ENCODE results near the gene SH3RF3.
"Not testable (repeated sequence)": the region's sequence is repeated elsewhere in the genome, so short reads cannot be mapped to it uniquely, and the experiment has no call there.

Gene SH3RF3

GRCh38 chr2:109222422-109222821, 93.4 kb downstream of the SH3RF3 start:
- DNase-seq: no peak

- DNase-seq: no peak
Observed at GRCh38 chr2:109222825-109223471, 93.9 kb downstream of the SH3RF3 start.

GRCh38 chr2:109223490-109223889, 94.5 kb downstream of the SH3RF3 start:
- no peak for DNase-seq

GRCh38 chr2:109224341-109224740, 95.3 kb downstream of the SH3RF3 start:
- not testable (repeated sequence) for DNase-seq

GRCh38 chr2:109225170-109225782, 96.3 kb downstream of the SH3RF3 start:
- DNase-seq: no peak

GRCh38 chr2:109226128-109226527, 97.1 kb downstream of the SH3RF3 start:
- DNase-seq: no peak

DNA sequence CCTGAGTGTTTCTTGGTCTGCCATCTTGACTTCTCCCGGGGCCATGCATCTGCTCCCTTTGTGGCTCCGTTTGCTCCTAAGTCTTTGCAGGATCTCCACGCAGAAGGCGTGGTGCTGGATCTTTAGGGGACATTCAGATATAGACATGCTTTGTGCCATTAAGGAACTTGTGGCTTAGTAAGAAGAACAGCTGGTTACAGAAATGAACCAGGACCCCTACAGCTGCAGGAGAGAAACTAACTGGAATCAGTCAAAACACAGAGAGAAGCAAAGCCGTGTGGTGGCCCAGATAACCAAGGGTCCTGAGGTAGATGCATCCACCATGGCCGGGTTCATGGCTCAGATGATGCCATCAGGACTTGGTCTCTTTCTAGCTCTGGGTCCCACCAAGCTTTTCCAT, 97.6 kb downstream of the SH3RF3 start:
- DNase-seq: no peak

- DNase-seq: no peak
Observed at GRCh38 chr2:109229094-109229675, 100.2 kb downstream of the SH3RF3 start.

DNA sequence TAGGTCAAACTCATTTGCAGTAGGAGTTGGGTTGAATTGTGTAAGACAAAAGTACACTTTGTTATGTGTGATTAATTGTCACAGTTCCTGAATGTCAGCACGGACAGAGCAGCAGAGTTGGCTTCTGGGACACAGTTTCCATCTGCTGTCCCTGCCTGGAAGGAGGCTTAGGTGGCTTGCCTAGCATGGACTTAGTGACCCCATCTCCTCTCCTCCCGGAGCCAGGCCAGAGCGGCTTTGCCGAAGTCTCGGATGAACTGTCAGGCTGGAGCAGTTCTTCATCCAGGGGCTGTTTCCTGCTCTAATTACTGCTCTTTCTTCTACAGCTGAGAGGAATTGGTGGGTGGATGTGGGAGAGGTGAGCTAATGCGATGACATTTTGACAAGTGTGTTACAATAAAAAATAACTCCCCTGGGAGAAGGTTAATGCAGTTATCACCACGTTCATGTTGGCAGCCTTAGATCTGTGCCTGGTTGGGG, 102.0 kb downstream of the SH3RF3 start:
- no peak for DNase-seq

DNA sequence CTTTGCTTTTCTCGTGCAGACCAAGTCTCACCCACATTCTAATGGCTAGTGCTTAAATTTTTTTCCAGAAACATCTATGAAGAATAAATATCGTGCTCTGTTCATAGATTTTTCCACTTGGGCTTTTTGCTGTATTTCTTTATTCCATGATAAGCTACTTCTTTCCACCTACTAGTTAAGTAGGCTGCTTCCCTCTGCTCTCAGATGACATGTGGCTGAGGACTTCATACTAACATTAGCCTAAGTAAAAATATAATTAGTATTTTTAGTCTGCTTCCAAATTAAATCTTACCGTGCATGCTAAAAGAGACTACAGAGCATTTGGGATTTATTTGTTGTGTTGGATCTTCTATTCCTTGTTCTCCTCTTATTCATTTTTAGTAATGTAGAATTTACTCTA, 102.4 kb downstream of the SH3RF3 start:
- no peak for DNase-seq

GRCh38 chr2:109231996-109232705, 103.1 kb downstream of the SH3RF3 start:
- DNase-seq: no peak

- no peak for DNase-seq
Observed at GRCh38 chr2:109232909-109233308, 103.9 kb downstream of the SH3RF3 start.

DNA sequence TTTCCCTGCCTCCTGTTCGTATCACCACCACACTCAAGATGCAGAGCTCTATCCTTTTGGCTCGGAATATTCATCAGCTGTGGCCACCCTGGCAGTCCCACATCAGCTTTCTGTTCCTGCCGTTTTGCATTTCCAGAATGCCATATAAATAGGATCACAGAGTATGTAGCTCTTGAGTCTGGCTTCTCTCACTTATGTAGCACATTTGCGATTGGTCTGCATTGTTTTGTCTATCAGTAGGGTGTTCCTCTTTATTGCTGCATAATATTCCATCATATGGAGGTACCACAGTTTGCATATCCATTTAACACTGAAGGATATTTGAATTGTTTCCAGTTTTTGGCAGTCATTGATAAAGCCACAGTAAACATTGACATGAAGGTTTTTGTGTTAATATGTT, 104.6 kb downstream of the SH3RF3 start:
- DNase-seq: no peak

DNA sequence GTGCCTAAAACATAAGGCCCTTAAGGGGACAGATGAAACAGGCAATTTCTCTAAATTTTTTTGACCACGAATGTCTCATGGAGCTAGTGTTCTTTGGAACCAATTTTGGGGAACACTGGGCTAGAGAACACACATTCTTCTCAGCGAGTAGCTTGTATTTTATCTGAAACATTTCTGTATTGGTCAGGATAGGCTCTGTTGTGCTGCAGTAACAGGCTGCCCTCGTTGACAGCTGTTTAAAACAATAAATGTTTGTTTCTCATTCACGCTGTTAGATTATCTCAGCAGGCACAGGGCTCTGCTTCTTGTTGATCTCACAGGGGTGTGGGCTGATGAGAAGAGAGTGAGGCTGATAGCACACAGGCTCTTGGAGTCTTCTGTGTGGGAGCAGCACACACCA, 105.3 kb downstream of the SH3RF3 start:
- DNase-seq: no peak

- DNase-seq: no peak
Observed at GRCh38 chr2:109236147-109236546, 107.1 kb downstream of the SH3RF3 start.

- no peak for DNase-seq
Observed at GRCh38 chr2:109237792-109238191, 108.8 kb downstream of the SH3RF3 start.

- DNase-seq: peak; percentile 92
Observed at GRCh38 chr2:109238580-109238979, 109.6 kb downstream of the SH3RF3 start.

- DNase-seq: no peak
Observed at GRCh38 chr2:109239720-109240119, 110.7 kb downstream of the SH3RF3 start.

- DNase-seq: no peak
Observed at GRCh38 chr2:109242210-109242653, 113.2 kb downstream of the SH3RF3 start.

DNA sequence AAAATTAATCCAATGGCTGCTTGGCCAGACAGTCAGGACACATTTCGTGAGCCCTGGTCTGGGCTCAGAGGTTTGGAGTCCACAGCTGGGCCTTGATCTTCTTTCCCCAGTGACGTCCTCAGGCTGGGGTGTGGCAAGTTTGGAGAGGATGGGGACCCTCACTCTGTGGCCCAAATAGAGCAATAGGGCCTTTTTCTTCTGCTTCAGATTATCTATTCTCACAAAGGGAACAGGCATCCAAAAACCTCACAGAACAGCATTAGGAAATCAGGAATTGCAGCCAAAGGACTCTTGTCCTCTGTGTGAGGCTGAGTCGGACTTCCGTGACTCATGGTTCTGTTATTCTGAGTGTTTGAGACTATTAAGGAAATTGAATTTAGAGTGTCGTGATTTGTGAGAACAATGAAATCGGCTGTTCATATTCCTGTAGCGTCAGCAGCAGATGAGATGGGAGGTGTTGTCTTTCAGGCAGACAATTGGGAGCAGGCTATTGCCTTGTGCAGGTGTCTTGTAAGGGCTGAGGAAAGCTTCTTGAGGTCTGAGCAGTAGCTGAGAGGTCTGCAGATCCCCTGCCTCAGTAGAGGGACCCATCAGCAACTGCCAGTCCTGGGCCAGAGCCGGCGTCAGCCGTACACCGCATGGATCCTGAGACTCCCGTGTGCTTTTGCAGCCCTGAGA, 113.8 kb downstream of the SH3RF3 start:
- DNase-seq: no peak

DNA sequence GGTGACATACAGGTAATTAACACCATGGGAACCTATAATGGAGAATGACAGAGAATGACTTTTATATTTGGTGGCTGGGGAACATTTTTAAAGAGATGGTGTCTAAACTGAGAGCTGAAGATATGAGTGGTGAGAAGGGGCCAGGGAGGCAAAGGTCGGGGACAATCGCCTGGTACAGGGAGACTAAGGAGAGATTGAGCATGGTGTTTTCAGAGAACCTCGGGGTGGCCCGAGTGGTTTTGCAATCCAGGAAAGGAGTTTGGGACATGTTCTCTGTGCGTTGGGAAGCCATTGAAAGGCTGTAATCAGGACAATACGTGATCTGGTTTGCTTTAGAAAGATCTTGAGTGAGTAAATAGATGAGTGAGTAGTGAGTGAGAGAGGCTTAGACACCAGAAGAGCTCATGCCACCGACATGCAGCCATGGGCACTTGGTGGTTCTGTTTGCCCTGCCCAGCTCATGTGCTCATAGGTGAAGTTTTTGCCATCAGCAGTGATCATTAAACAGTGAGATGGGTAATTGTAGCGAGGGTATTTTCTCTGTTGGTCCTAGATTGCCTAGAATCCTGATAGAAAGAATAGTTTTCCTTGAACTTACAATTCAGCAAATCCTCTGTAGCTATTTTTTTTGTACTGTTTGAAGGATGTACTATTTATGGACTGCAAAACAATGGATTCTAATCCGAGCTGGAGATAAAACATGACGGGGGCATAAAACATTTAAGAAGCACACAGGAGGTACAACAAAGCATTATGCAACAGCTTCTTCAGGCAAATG, 114.7 kb downstream of the SH3RF3 start:
- DNase-seq: no peak

- DNase-seq: no peak
Observed at GRCh38 chr2:109244304-109244582, 115.2 kb downstream of the SH3RF3 start.
